ENCODE measurements around the gene NUP214. TPM values are rescaled to one million over a fixed set of nuclear protein-coding genes. Genes with fewer than 3 reads are reported as not detected.

NUP214 gene
- total RNA-seq, 2 experiments from 2014 or later, result 19.7 to 69.6 TPM

- H3K9me2 ChIP-seq (ENCODE audit: insufficient read depth, low read length), result no peaks in the 10 kb centered on the region
- H4K20me1 ChIP-seq (ENCODE audit: insufficient read depth, low read length), result no peaks in the 10 kb centered on the region
- H3K4me1 ChIP-seq (ENCODE audit: insufficient read depth, low read length, poor library complexity, severe bottlenecking), result peaks cover 62% of the 10 kb centered on the region
- TF ChIP-seq CTCF (conservative IDR thresholded peaks at IDR 0.05; ENCODE audit: low read length), result no peak
- no peak for TF ChIP-seq EZH2phosphoT487 (IDR thresholded peaks at IDR 0.05; ENCODE audit: borderline replicate concordance, low read depth, low read length)
- H3K79me2 ChIP-seq (ENCODE audit: insufficient read depth, low read depth, low read length), result no peaks in the 10 kb centered on the region
- H3K27ac ChIP-seq (ENCODE audit: low read depth, low read length, poor library complexity, severe bottlenecking), result peak overlapping the region; percentile 94
- H3K9me3 ChIP-seq (ENCODE audit: low read length), result no peaks in the 10 kb centered on the region
- intact Hi-C loops (cut with micrococcal nuclease; ENCODE audit: unreplicated experiment), result loop anchor here (5.0 kb wide), 1 partner anchor 423 kb away; no protein-coding TSS in a partner anchor
- H3K36me3 ChIP-seq (ENCODE audit: insufficient read depth, low read length), result peaks cover 23% of the 10 kb centered on the region
- DNase-seq (ENCODE audit: low spot score), result no peak
- peak overlapping the region; percentile 75; the same call in 1 of the 2 replicates for H2AFZ ChIP-seq (ENCODE audit: low read length)
- POLR2A ChIA-PET, result interaction anchor here (0.9 to 6.9 kb wide), 4 partner anchors 9 to 424 kb away, joined by 4 to 132 read pairs (median 8); partner anchors contain the start of gene FAM78A
- H3K4me2 ChIP-seq (ENCODE audit: low read length), result peak overlapping the region; percentile 71
- BruUV-seq (replicated peaks), result no TSS peak
- CTCF ChIA-PET (ENCODE audit: unreplicated experiment), result no interaction called here
- H3K4me3 ChIP-seq (ENCODE audit: low read depth, low read length, poor library complexity, severe bottlenecking), result peak overlapping the region; percentile 41
These were observed 129.2 kb downstream of the NUP214 start for GRCh38 chr9:131254626-131255025.

GRCh38 chr9:131255676-131256197 lies 130.4 kb downstream of the NUP214 start:
- intact Hi-C loops (cut with micrococcal nuclease; ENCODE audit: unreplicated experiment), result loop anchor here (1.0 kb wide), 2 partner anchors 14 to 20 kb away; no protein-coding TSS in a partner anchor
- no peaks in the 10 kb centered on the region for H3K9me2 ChIP-seq (ENCODE audit: insufficient read depth, low read length)
- peak overlapping the region; percentile 71 for H3K4me2 ChIP-seq (ENCODE audit: low read length)
- CTCF ChIA-PET (ENCODE audit: unreplicated experiment), result interaction anchor here (1.1 kb wide), 1 partner anchor 19 kb away, joined by 4 read pairs; no protein-coding TSS in a partner anchor
- no peaks in the 10 kb centered on the region for H4K20me1 ChIP-seq (ENCODE audit: insufficient read depth, low read length)
- peaks cover 34% of the 10 kb centered on the region for H3K36me3 ChIP-seq (ENCODE audit: insufficient read depth, low read length)
- no peak overlapping the region for H2AFZ ChIP-seq (ENCODE audit: low read length)
- H3K4me1 ChIP-seq (ENCODE audit: insufficient read depth, low read length, poor library complexity, severe bottlenecking), result peaks cover 58% of the 10 kb centered on the region
- POLR2A ChIA-PET, result interaction anchor here (2.2 to 6.9 kb wide), 3 partner anchors 8 to 17 kb away, joined by 6 to 132 read pairs (median 11); partner anchors contain the start of gene FAM78A
- TF ChIP-seq EZH2phosphoT487 (IDR thresholded peaks at IDR 0.05; ENCODE audit: borderline replicate concordance, low read depth, low read length) (no peak), CTCF (conservative IDR thresholded peaks at IDR 0.05; ENCODE audit: low read length) (no peak)
- DNase-seq (ENCODE audit: low spot score), result no peak
- TSS peak; percentile 73 for BruUV-seq (replicated peaks)
- H3K9me3 ChIP-seq (ENCODE audit: low read length), result no peaks in the 10 kb centered on the region
- H3K27ac ChIP-seq (ENCODE audit: low read depth, low read length, poor library complexity, severe bottlenecking), result peak overlapping the region; percentile 94
- H3K79me2 ChIP-seq (ENCODE audit: insufficient read depth, low read depth, low read length), result no peaks in the 10 kb centered on the region
- H3K4me3 ChIP-seq (ENCODE audit: low read depth, low read length, poor library complexity, severe bottlenecking), result peak overlapping the region; percentile 66

All from OCI-LY7 (cell line).